GM23338 (cell line): Measurements from ENCODE around the gene ZNF77. TPM values are rescaled to one million over a fixed set of nuclear protein-coding genes. Genes with fewer than 3 reads are reported as not detected.
"Not testable (repeated sequence)": the region's sequence is repeated elsewhere in the genome, so short reads cannot be mapped to it uniquely, and the experiment has no call there.

ENCODE experiments used
- ATAC-seq: fragments of 200-7000 bp; cut with Tn5 transposase; 3 replicates; pipeline ENCODE4 v1.9.1; 2020
- DNase-seq: peaks from one replicate; pipeline ENCODE4 v3.0.0-alpha.2; 2015; ENCODE audit warnings: low spot score
- H2AFZ ChIP-seq: fragments of 200-600 bp; sonication (generic); 2 replicates; pipeline ENCODE4 v1.8.0; 2016; ENCODE audit warnings: antibody characterized with exemption, mild to moderate bottlenecking, moderate library complexity
- H3F3A ChIP-seq: fragments of 200-600 bp; sonication (generic); replicated peaks from 2 replicates; pipeline ENCODE4 v1.8.0; 2017; ENCODE audit warnings: antibody characterized with exemption, mixed run types, low read depth
- H3K27ac ChIP-seq: fragments of 200-600 bp; sonication (generic); 2 replicates; pipeline ENCODE4 v1.6.1; 2016; ENCODE audit warnings: low read depth
- H3K27me3 ChIP-seq: fragments of 200-600 bp; sonication (generic); 2 replicates; pipeline ENCODE4 v1.8.0; 2016; ENCODE audit warnings: mild to moderate bottlenecking, mixed run types, moderate library complexity; ENCODE audit not compliant: insufficient read depth
- H3K36me3 ChIP-seq: fragments of 200-600 bp; sonication (generic); 2 replicates; pipeline ENCODE4 v1.8.0; 2016; ENCODE audit warnings: mild to moderate bottlenecking; ENCODE audit not compliant: insufficient read depth
- H3K4me1 ChIP-seq: fragments of 200-600 bp; sonication (generic); 2 replicates; pipeline ENCODE4 v1.8.0; 2016; ENCODE audit warnings: mild to moderate bottlenecking, moderate library complexity; ENCODE audit not compliant: insufficient read depth
- H3K4me2 ChIP-seq: fragments of 200-600 bp; sonication (generic); 2 replicates; pipeline ENCODE4 v1.7.1; 2017; ENCODE audit warnings: mixed run types
- H3K4me3 ChIP-seq: fragments of 200-600 bp; sonication (generic); 2 replicates; pipeline ENCODE4 v1.6.1; 2016; ENCODE audit warnings: mixed run types
- H3K79me2 ChIP-seq: fragments of 200-600 bp; sonication (generic); replicated peaks from 2 replicates; pipeline ENCODE4 v1.8.0; 2017; ENCODE audit warnings: mild to moderate bottlenecking; ENCODE audit not compliant: insufficient read depth
- H3K9me2 ChIP-seq: fragments of 200-600 bp; sonication (generic); 2 replicates; pipeline ENCODE4 v1.8.0; 2017; ENCODE audit not compliant: insufficient read depth
- H4K20me1 ChIP-seq: fragments of 200-600 bp; sonication (generic); replicated peaks from 2 replicates; pipeline ENCODE4 v1.8.0; 2017; ENCODE audit warnings: mild to moderate bottlenecking; ENCODE audit not compliant: insufficient read depth
- H3K27ac Mint-ChIP-seq: 2 replicates; pipeline ENCODE4 v1.8.0; 2020; ENCODE audit warnings: inconsistent platforms, mild to moderate bottlenecking, moderate library complexity, mixed read lengths
- H3K27me3 Mint-ChIP-seq: 3 replicates; pipeline ENCODE4 v1.8.0; 2022; ENCODE audit warnings: low read depth, mild to moderate bottlenecking, moderate library complexity, mixed read lengths, inconsistent platforms; ENCODE audit not compliant: insufficient read depth, poor library complexity
- H3K36me3 Mint-ChIP-seq: 3 replicates; pipeline ENCODE4 v1.8.0; 2021; ENCODE audit warnings: low read depth, mild to moderate bottlenecking, inconsistent platforms, moderate library complexity, mixed read lengths
- H3K4me1 Mint-ChIP-seq: 3 replicates; pipeline ENCODE4 v1.8.0; 2020; ENCODE audit warnings: mild to moderate bottlenecking, inconsistent platforms, mixed read lengths
- H3K4me3 Mint-ChIP-seq: 3 replicates; pipeline ENCODE4 v1.8.0; 2021; ENCODE audit warnings: moderate library complexity, mild to moderate bottlenecking, inconsistent platforms, mixed read lengths
- H3K9me3 Mint-ChIP-seq: 3 replicates; pipeline ENCODE4 v1.8.0; 2020; ENCODE audit warnings: moderate library complexity, mild to moderate bottlenecking, inconsistent platforms, mixed read lengths
- CTCF ChIP-seq, 2 experiments: fragments of 200-600 bp in 1 of 2; sonication (generic) in 1 of 2; conservative IDR thresholded peaks; 2 replicates each; pipeline versions ENCODE4 v1.5.1 to v1.6.1; 2016 to 2017; ENCODE audit warnings: antibody characterized with exemption in 2 of 2, low read depth in 2 of 2, mild to moderate bottlenecking in 2 of 2, moderate library complexity in 1 of 2
- ETS1 ChIP-seq: IDR thresholded peaks from 2 replicates; pipeline ENCODE4 v1.6.1; 2016; ENCODE audit warnings: antibody characterized with exemption
- EZH2 ChIP-seq: fragments of 200-600 bp; sonication (generic); IDR thresholded peaks from one replicate; pipeline ENCODE4 v1.8.0; 2017; ENCODE audit warnings: antibody characterized with exemption, mild to moderate bottlenecking, low read depth; ENCODE audit not compliant: unreplicated experiment
- JUNB ChIP-seq: IDR thresholded peaks from one replicate; pipeline ENCODE4 v1.6.1; 2016; ENCODE audit warnings: antibody characterized with exemption; ENCODE audit not compliant: unreplicated experiment
- POLR2AphosphoS5 ChIP-seq: IDR thresholded peaks from 2 replicates; pipeline ENCODE4 v1.6.1; 2016; ENCODE audit warnings: antibody characterized with exemption, low read depth
- STAT1 ChIP-seq: IDR thresholded peaks from one replicate; pipeline ENCODE4 v1.6.1; 2016; ENCODE audit warnings: antibody characterized with exemption; ENCODE audit not compliant: unreplicated experiment
- ZNF114 ChIP-seq: fragments of 250-450 bp; sonication (Bioruptor Pico); IDR thresholded peaks from 2 replicates; pipeline ENCODE4 v1.5.0; 2020; ENCODE audit warnings: mild to moderate bottlenecking, moderate library complexity
- polyA plus RNA-seq: library from polyadenylated mRNA; unstranded; fragments of >200 nt; fragmentation: Nextera tagmentation; extraction: Ambion mirVana; gene quantifications from 2 replicates; pipeline ENCODE4 v1.2.1, GENCODE V29; 2016
- total RNA-seq: library from RNA; depleted of rRNA; stranded (reverse); fragments of >200 nt; shearing (Covaris generic); gene quantifications from 2 replicates; pipeline ENCODE4 v1.2.3, GENCODE V29; 2014

ZNF77 gene
- total and polyA plus RNA-seq, 2 experiments from 2014 or later = 3.3 to 4.5 TPM

- TF ChIP-seq CTCF (conservative IDR thresholded peaks at IDR 0.05; ENCODE audit: low read depth in 2 of 2) = no peak
- TF ChIP-seq ETS1 = no peak
- TF ChIP-seq POLR2AphosphoS5 = no peak
- TF ChIP-seq ZNF114 (CRISPR knock-in tag) = no peak
- no peak for TF ChIP-seq EZH2
Measured at GRCh38 chr19:2944403-2944774, 382 bp downstream of the ZNF77 start (continued).

- Histone ChIP-seq H3K27me3 (no peaks in the 10 kb centered on the region), H4K20me1 (no peaks in the 10 kb centered on the region; the same call in 1 of the 2 replicates), H3K4me3 (no peak overlapping the region), H3F3A (0 out of 2 replicates have a peak, but pooled peaks cover 8% of the 10 kb centered on the region), H3K79me2 (no peaks in the 10 kb centered on the region), H3K27ac (no peak overlapping the region), H2AFZ (no peak overlapping the region), H3K4me1 (no peaks in the 10 kb centered on the region), H3K4me2 (no peak overlapping the region), H3K36me3 (no peaks in the 10 kb centered on the region), H3K9me2 (no peaks in the 10 kb centered on the region)
- H3K36me3 Mint-ChIP-seq = peaks cover 16% of the 10 kb centered on the region; the same call in 2 of the 3 replicates
- TF ChIP-seq CTCF (conservative IDR thresholded peaks at IDR 0.05; ENCODE audit: low read depth in 2 of 2) = no peak
- TF ChIP-seq JUNB = no peak
- TF ChIP-seq STAT1 = no peak
- peak overlapping the region; percentile 34; the same call in 2 of the 3 replicates for H3K4me3 Mint-ChIP-seq
- peaks cover 17% of the 10 kb centered on the region for H3K9me3 Mint-ChIP-seq
- no peaks in the 10 kb centered on the region for H3K4me1 Mint-ChIP-seq
- no peak for DNase-seq
- ATAC-seq = no peak
- H3K27me3 Mint-ChIP-seq = peaks cover 16% of the 10 kb centered on the region
- H3K27ac Mint-ChIP-seq = no peak overlapping the region
Measured at GRCh38 chr19:2942928-2943640, 1.7 kb downstream of the ZNF77 start.

GRCh38 chr19:2935863-2936262, 8.9 kb downstream of the ZNF77 start:
- not testable (repeated sequence) for H3K27me3 ChIP-seq, H3K27ac Mint-ChIP-seq, H3K79me2 ChIP-seq, H4K20me1 ChIP-seq, H3K4me1 Mint-ChIP-seq, H3K9me2 ChIP-seq, H2AFZ ChIP-seq, H3K4me2 ChIP-seq, H3K27me3 Mint-ChIP-seq, H3K4me3 ChIP-seq, H3K4me3 Mint-ChIP-seq, ATAC-seq, H3F3A ChIP-seq, DNase-seq, H3K4me1 ChIP-seq, H3K27ac ChIP-seq
- H3K36me3 ChIP-seq = peaks cover 42% of the 10 kb centered on the region
- Mint-ChIP-seq H3K36me3 (peaks cover 86% of the 10 kb centered on the region), H3K9me3 (peaks cover 87% of the 10 kb centered on the region)
